ENCODE results near the gene ABCB4. TPM values are rescaled to one million over a fixed set of nuclear protein-coding genes. Genes with fewer than 3 reads are reported as not detected.

Gene ABCB4
- total RNA-seq, 1 donor from 2014 or later = 0.30 TPM

GRCh38 chr7:87404674-87405073 is 70.8 kb downstream of the ABCB4 start:
- no peaks in the 10 kb centered on the region for H3K27me3 Mint-ChIP-seq (ENCODE audit: insufficient read depth, low read depth)
- H3K4me1 ChIP-seq = peaks cover 6% of the 10 kb centered on the region
- H3K9ac ChIP-seq = no peak overlapping the region
- no peaks in the 10 kb centered on the region for H3K9me3 ChIP-seq (ENCODE audit: low read depth)
- H3K9me3 Mint-ChIP-seq = no peaks in the 10 kb centered on the region
- H3K36me3 Mint-ChIP-seq = no peaks in the 10 kb centered on the region
- H2AFZ ChIP-seq (replicated peaks) = no peak overlapping the region
- no peak overlapping the region for H3K27ac Mint-ChIP-seq
- no peak for DNase-seq (ENCODE audit: low spot score)
- H3K4me3 ChIP-seq = no peak overlapping the region
- no peaks in the 10 kb centered on the region for H3K36me3 ChIP-seq
- no peak overlapping the region for H3K4me2 ChIP-seq
- TF ChIP-seq, protein P1, sequence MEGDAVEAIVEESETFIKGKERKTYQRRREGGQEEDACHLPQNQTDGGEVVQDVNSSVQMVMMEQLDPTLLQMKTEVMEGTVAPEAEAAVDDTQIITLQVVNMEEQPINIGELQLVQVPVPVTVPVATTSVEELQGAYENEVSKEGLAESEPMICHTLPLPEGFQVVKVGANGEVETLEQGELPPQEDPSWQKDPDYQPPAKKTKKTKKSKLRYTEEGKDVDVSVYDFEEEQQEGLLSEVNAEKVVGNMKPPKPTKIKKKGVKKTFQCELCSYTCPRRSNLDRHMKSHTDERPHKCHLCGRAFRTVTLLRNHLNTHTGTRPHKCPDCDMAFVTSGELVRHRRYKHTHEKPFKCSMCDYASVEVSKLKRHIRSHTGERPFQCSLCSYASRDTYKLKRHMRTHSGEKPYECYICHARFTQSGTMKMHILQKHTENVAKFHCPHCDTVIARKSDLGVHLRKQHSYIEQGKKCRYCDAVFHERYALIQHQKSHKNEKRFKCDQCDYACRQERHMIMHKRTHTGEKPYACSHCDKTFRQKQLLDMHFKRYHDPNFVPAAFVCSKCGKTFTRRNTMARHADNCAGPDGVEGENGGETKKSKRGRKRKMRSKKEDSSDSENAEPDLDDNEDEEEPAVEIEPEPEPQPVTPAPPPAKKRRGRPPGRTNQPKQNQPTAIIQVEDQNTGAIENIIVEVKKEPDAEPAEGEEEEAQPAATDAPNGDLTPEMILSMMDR (IDR thresholded peaks at IDR 0.05) = no peak
- TF ChIP-seq EZH2phosphoT487 (IDR thresholded peaks at IDR 0.05) (no peak), EZH2 (IDR thresholded peaks at IDR 0.05) (no peak)
- no peaks in the 10 kb centered on the region for H3K79me2 ChIP-seq (ENCODE audit: low read depth)
- no peaks in the 10 kb centered on the region for H4K20me1 ChIP-seq (ENCODE audit: low read depth)
- H3K27ac ChIP-seq = no peak overlapping the region
- no peaks in the 10 kb centered on the region for H3K4me1 Mint-ChIP-seq
- H3K4me3 Mint-ChIP-seq = no peak overlapping the region
- H3K27me3 ChIP-seq = no peaks in the 10 kb centered on the region
- no peaks in the 10 kb centered on the region for H3F3A ChIP-seq (ENCODE audit: low read depth)

GRCh38 chr7:87398446-87398845 is 77.0 kb downstream of the ABCB4 start:
- H3K4me1 Mint-ChIP-seq = no peaks in the 10 kb centered on the region
- Histone ChIP-seq H3F3A (ENCODE audit: low read depth) (no peaks in the 10 kb centered on the region), H3K79me2 (ENCODE audit: low read depth) (no peaks in the 10 kb centered on the region), H4K20me1 (ENCODE audit: low read depth) (no peaks in the 10 kb centered on the region), H2AFZ (replicated peaks) (no peak overlapping the region), H3K9me3 (ENCODE audit: low read depth) (no peaks in the 10 kb centered on the region), H3K9ac (no peak overlapping the region), H3K4me1 (no peaks in the 10 kb centered on the region), H3K4me2 (no peak overlapping the region), H3K27ac (no peak overlapping the region), H3K36me3 (peaks cover 7% of the 10 kb centered on the region), H3K27me3 (no peaks in the 10 kb centered on the region), H3K4me3 (no peak overlapping the region)
- H3K9me3 Mint-ChIP-seq = peaks cover 5% of the 10 kb centered on the region
- no peak overlapping the region for H3K4me3 Mint-ChIP-seq
- no peaks in the 10 kb centered on the region for H3K27me3 Mint-ChIP-seq (ENCODE audit: insufficient read depth, low read depth)
- TF ChIP-seq EZH2phosphoT487 (IDR thresholded peaks at IDR 0.05) (no peak), EZH2 (IDR thresholded peaks at IDR 0.05) (no peak)
- TF ChIP-seq, protein P1 (IDR thresholded peaks at IDR 0.05) = no peak
- no peak for DNase-seq (ENCODE audit: low spot score)
- H3K27ac Mint-ChIP-seq = no peak overlapping the region
- H3K36me3 Mint-ChIP-seq = peaks cover 13% of the 10 kb centered on the region

GRCh38 chr7:87395442-87396020 is 79.9 kb downstream of the ABCB4 start:
- Mint-ChIP-seq H3K4me1 (no peaks in the 10 kb centered on the region), H3K9me3 (peaks cover 5% of the 10 kb centered on the region), H3K27ac (no peak overlapping the region), H3K36me3 (peaks cover 13% of the 10 kb centered on the region), H3K27me3 (ENCODE audit: insufficient read depth, low read depth) (no peaks in the 10 kb centered on the region), H3K4me3 (no peak overlapping the region)
- H3K79me2 ChIP-seq (ENCODE audit: low read depth) = no peaks in the 10 kb centered on the region
- H3K4me1 ChIP-seq = no peaks in the 10 kb centered on the region
- H3K9me3 ChIP-seq (ENCODE audit: low read depth) = no peaks in the 10 kb centered on the region
- H3K27ac ChIP-seq = no peak overlapping the region
- no peaks in the 10 kb centered on the region for H4K20me1 ChIP-seq (ENCODE audit: low read depth)
- no peak overlapping the region for H3K4me3 ChIP-seq
- no peak overlapping the region for H3K9ac ChIP-seq
- H3F3A ChIP-seq (ENCODE audit: low read depth) = no peaks in the 10 kb centered on the region
- TF ChIP-seq EZH2phosphoT487 (IDR thresholded peaks at IDR 0.05) (no peak), EZH2 (IDR thresholded peaks at IDR 0.05) (no peak)
- TF ChIP-seq, protein P1 (IDR thresholded peaks at IDR 0.05) = no peak
- no peaks in the 10 kb centered on the region for H3K27me3 ChIP-seq
- no peak for DNase-seq (ENCODE audit: low spot score)
- H2AFZ ChIP-seq (replicated peaks) = no peak overlapping the region
- peaks cover 14% of the 10 kb centered on the region for H3K36me3 ChIP-seq
- no peak overlapping the region for H3K4me2 ChIP-seq
